Activated naive CD4-positive, alpha-beta T cell treated with anti-CD3 and anti-CD28 coated beads, Interleukin-2, amount 10 ng/mL, durations not matched to agents 7 days and 5 days (primary cell): ENCODE measurements around the gene LRRC27.

Experiments used
- CTCF ChIA-PET: fragments of 350-600 bp; sonication (Branson Sonifier 250); formaldehyde crosslinking; loops from one replicate; lab custom pipeline; 2021; ENCODE audit warnings: antibody characterized with exemption; lab: Charles Lee
- DNase-seq: peaks from one replicate; pipeline ENCODE4 v3.0.0-alpha.2; 2020
- H3K27ac Mint-ChIP-seq: one replicate; pipeline ENCODE4 v1.8.0; 2021; ENCODE audit warnings: mild to moderate bottlenecking, moderate library complexity, mixed read lengths
- H3K27me3 Mint-ChIP-seq: one replicate; pipeline ENCODE4 v1.8.0; 2021; ENCODE audit warnings: mild to moderate bottlenecking, mixed read lengths
- H3K36me3 Mint-ChIP-seq: one replicate; pipeline ENCODE4 v1.8.0; 2021; ENCODE audit warnings: mixed read lengths
- H3K4me1 Mint-ChIP-seq: one replicate; pipeline ENCODE4 v1.8.0; 2021; ENCODE audit warnings: mixed read lengths
- H3K4me3 Mint-ChIP-seq: one replicate; pipeline ENCODE4 v1.8.0; 2021; ENCODE audit warnings: mild to moderate bottlenecking, moderate library complexity, mixed read lengths
- H3K9me3 Mint-ChIP-seq: one replicate; pipeline ENCODE4 v1.8.0; 2021; ENCODE audit warnings: mixed read lengths

Gene LRRC27

DNA sequence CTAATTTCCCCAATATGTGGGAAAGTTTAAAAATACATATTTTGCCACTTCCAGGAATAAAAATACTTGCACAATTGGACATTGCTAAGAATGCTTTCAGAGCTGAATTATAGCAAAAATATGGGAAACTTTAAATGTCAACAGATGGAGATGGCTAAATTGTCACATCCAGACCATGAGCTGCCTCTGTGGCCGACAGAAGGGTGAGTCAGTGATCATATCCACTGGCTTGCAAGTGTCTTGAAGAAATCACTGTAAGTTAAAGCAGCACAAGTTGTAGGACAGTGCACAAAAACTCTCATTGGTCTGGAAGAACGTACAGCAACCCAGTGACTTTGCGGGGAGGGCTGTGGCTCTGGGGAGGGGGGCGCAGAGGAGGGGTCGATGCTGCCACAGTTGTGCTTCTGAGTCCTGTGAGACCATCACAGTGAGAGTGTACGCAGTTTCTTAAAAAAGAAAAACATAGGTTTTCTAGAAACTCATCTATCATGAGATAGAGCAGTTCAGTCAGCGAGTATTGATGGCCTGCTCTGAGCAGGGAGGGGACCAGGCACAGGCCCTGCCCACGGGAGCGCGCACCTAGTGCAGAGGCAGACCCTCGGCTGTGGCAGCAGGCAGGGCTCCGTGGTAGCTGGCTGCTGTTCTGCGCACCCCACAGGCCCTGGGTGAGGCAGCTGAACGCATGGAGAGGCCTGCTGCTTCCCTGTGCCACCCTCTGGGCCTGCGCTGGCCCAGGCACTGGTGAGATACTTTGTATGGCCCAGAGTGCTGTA lies 25.5 kb downstream of the LRRC27 start:
- Mint-ChIP-seq H3K36me3 (no peaks in the 10 kb centered on the region), H3K9me3 (no peaks in the 10 kb centered on the region), H3K4me3 (no peak overlapping the region), H3K27me3 (no peaks in the 10 kb centered on the region), H3K27ac (no peak overlapping the region), H3K4me1 (no peaks in the 10 kb centered on the region)
- DNase-seq: no peak
- CTCF ChIA-PET: no interaction called here

DNA sequence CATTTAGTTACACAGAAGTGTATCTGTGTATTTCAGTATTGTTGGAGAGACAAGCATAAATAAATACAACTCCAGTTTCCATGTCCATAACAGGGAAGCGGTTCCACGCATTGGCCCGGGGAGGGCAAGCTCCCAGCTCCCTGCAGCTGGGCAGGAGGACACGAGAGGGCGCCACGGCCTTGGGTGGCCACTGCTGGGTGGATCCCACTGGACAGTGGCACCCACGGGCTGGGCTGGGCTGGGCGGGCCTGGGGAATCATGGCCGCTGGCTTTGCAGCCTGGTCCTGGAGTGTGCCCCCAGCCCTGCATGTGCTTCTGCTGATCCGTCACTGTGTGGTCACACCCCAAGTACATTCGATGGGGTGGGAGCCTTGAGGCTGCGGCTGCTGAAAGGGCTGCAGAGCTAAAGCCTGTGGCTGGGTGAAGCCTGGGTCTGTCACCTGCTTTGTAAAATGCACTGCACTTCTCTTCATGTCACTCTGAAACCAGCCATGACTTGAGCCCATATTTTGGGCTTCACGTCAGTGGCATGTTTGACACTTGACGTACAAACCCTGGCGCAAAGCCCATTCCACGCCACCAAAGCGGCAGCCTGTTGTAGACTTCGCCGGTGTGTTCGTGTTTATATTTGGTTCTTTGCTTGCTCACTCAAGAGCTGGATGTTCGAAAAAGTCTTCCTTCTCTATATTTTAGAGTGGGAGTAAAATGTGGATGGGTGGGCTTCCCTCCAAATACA lies 27.5 kb downstream of the LRRC27 start:
- DNase-seq: no peak
- H3K36me3 Mint-ChIP-seq: no peaks in the 10 kb centered on the region
- CTCF ChIA-PET: interaction anchor here (1.3 to 1.4 kb wide), 2 partner anchors 24 to 334 kb away, joined by 3 to 4 read pairs; no protein-coding TSS in a partner anchor
- no peaks in the 10 kb centered on the region for H3K4me1 Mint-ChIP-seq
- H3K4me3 Mint-ChIP-seq: no peak overlapping the region
- H3K27me3 Mint-ChIP-seq: no peaks in the 10 kb centered on the region
- no peaks in the 10 kb centered on the region for H3K9me3 Mint-ChIP-seq
- no peak overlapping the region for H3K27ac Mint-ChIP-seq

DNA sequence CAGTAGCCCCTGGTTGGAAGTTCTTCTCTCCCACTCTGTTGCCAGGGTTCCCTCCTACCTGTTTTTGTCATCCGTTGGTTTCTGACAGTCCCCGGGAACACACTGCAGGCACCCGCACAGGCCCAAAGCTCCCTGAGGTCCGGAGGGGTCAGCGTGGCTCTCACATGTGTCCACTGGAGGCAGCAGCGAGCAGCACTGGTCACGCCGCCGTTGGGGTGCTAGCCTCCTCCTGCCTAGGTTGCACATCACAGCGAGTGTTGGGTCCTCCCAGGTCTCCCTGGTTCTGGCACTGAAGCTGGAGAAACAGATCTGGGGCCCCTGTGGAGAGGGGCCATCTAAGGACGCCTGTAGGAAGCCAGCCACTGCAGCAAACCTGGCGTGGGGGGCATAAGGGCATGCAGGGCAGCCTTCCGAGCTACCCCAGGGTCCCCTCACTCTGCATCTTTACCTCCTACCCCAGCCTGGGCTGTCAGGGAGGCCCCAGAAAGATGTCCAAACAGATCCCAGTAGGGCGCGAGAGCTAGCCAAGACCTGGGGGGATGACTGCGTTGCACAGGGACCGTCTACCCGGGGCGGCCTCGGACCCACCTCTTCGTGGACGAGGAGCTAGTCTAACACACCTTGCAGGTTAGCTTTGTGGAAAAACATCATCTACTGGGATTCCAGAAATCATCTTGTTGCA lies 28.9 kb downstream of the LRRC27 start:
- no peak overlapping the region for H3K27ac Mint-ChIP-seq
- DNase-seq: peak; percentile 47
- H3K9me3 Mint-ChIP-seq: no peaks in the 10 kb centered on the region
- H3K4me3 Mint-ChIP-seq: no peak overlapping the region
- CTCF ChIA-PET: interaction anchor here (0.6 to 2.2 kb wide), 5 partner anchors 11 to 333 kb away, joined by 3 to 5 read pairs (median 4); no protein-coding TSS in a partner anchor
- no peaks in the 10 kb centered on the region for H3K27me3 Mint-ChIP-seq
- no peaks in the 10 kb centered on the region for H3K36me3 Mint-ChIP-seq
- no peaks in the 10 kb centered on the region for H3K4me1 Mint-ChIP-seq

DNA sequence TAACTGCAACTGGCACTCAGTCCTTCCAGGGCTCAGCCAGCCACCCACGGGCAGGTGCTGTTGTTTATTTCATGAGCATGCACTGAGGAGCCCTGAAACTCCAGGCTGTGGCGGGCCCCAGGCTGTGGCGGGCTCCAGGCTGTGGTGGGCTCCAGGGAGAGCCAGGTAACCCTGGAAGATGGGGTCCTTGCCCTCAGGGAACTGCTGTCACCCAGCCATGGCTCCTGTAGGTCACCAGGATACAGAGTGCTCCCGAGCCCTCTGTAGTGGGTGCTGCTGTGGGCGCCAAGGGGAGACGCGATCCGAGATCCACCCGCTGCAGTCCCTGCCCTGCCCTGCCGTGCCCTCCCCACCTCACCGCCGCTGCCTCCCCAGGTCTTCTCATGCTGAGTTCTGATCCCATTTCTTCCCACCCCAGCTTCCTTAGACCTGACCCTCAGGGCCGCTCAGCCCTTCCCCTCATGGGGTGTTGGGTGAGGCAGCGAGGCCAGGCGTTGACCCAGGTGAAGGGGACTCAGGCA lies 29.6 kb downstream of the LRRC27 start:
- Mint-ChIP-seq H3K4me3 (no peak overlapping the region), H3K36me3 (no peaks in the 10 kb centered on the region), H3K27ac (no peak overlapping the region), H3K27me3 (no peaks in the 10 kb centered on the region), H3K4me1 (no peaks in the 10 kb centered on the region), H3K9me3 (no peaks in the 10 kb centered on the region)
- CTCF ChIA-PET: interaction anchor here (0.6 to 2.2 kb wide), 3 partner anchors 12 to 85 kb away, joined by 3 to 5 read pairs (median 4); no protein-coding TSS in a partner anchor
- DNase-seq: no peak

DNA sequence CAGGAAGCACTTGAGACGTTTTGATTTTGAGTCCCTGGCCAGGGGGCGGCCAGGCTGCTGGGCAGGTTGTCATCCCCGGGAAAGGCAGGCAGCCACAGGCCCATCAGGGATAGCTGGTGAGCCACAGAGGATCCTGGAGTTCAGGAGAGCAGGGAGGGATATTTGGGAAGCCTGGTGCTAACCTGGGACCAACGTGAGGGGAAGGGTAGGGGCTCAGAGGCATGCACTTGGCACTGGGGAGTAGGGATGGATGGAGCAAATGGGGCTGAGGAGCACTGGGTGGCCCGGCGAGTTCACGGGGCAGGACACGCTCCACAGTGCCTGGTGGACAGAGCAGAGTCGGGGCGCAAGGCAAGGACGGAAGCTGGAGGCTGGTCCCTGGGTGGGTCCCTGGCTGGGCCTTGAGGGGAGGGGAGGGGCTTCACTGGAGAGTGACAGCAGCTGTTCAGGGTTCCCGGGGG lies 30.2 kb downstream of the LRRC27 start:
- Mint-ChIP-seq H3K36me3 (no peaks in the 10 kb centered on the region), H3K4me1 (no peaks in the 10 kb centered on the region), H3K4me3 (no peak overlapping the region), H3K27me3 (no peaks in the 10 kb centered on the region), H3K9me3 (no peaks in the 10 kb centered on the region), H3K27ac (no peak overlapping the region)
- no peak for DNase-seq
- CTCF ChIA-PET: interaction anchor here (2.2 kb wide), 1 partner anchor 85 kb away, joined by 5 read pairs; no protein-coding TSS in a partner anchor

DNA sequence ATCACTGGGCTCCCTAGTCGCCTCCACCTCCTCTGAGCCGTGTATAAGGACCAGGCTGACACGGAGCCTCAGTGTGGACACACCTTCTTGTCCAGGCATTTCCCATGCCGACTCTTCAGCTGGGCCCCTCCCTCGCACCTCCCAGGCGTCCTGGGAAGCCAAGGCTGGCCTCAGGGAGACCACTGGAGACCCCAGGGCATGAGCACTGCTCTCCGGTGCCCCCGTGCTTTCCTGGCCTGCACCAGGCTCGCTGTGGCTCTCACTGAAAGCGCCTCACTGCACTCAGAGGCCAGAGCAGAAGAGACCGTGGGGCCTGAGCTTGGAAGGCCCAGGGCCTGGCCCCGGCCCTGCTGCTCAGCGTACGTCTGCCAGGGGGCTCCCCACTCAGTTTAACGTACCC lies 31.4 kb downstream of the LRRC27 start:
- no peak for DNase-seq
- Mint-ChIP-seq H3K9me3 (no peaks in the 10 kb centered on the region), H3K4me3 (no peak overlapping the region), H3K4me1 (no peaks in the 10 kb centered on the region), H3K27me3 (no peaks in the 10 kb centered on the region), H3K27ac (no peak overlapping the region), H3K36me3 (no peaks in the 10 kb centered on the region)
- CTCF ChIA-PET: interaction anchor here (2.2 kb wide), 1 partner anchor 84 kb away, joined by 5 read pairs; no protein-coding TSS in a partner anchor

DNA sequence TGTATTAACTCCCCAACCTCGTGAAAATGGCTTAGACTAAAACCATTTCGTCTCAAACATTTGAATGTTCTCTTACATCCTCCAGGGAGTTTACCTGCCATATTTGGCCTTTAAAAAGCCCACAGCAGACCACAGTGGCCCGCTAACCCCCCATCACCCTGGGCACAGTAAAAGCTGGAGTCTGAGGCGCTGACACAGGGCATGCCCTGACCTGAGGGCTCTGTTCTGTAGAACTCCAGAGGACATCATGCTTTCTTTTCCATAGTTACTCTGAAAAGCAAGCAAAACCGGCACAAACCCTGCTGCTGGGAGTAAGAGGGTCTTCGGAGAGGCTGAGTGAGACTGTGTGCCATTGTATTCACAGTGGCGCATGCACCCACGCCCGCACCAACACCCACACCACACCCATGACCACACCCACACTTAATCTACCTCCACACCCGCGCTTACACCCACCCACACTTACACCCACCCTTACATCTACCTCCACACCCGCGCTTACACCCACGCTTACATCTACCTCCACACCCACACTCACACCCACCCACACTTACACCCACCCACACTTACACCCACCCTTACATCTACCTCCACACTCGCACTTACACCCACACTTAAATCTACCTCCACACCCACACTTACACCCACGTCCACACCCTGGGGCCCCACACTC lies 32.1 kb downstream of the LRRC27 start:
- no peaks in the 10 kb centered on the region for H3K9me3 Mint-ChIP-seq
- no peak overlapping the region for H3K4me3 Mint-ChIP-seq
- no peaks in the 10 kb centered on the region for H3K36me3 Mint-ChIP-seq
- CTCF ChIA-PET: no interaction called here
- no peak for DNase-seq
- no peak overlapping the region for H3K27ac Mint-ChIP-seq
- peaks cover under 1% of the 10 kb centered on the region for H3K27me3 Mint-ChIP-seq
- H3K4me1 Mint-ChIP-seq: no peaks in the 10 kb centered on the region

DNA sequence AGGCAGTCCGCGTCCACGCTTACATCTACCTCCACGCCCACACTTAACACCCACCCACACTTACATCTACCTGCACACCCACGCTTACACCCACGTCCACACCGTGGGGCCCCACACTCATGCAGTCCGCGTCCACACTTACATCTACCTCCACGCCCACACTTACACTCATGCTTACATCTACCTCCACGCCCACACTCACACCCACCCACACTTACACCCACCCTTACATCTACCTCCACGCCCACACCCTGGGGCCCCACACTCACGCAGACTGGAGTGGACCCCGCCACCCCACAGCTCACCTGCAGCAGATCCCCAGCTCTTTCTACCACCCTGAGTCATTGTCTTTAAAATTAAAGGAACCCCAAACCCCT lies 32.6 kb downstream of the LRRC27 start:
- peaks cover 5% of the 10 kb centered on the region for H3K27me3 Mint-ChIP-seq
- H3K36me3 Mint-ChIP-seq: no peaks in the 10 kb centered on the region
- CTCF ChIA-PET: no interaction called here
- no peak overlapping the region for H3K4me3 Mint-ChIP-seq
- H3K4me1 Mint-ChIP-seq: no peaks in the 10 kb centered on the region
- H3K27ac Mint-ChIP-seq: no peak overlapping the region
- no peaks in the 10 kb centered on the region for H3K9me3 Mint-ChIP-seq
- DNase-seq: no peak

DNA sequence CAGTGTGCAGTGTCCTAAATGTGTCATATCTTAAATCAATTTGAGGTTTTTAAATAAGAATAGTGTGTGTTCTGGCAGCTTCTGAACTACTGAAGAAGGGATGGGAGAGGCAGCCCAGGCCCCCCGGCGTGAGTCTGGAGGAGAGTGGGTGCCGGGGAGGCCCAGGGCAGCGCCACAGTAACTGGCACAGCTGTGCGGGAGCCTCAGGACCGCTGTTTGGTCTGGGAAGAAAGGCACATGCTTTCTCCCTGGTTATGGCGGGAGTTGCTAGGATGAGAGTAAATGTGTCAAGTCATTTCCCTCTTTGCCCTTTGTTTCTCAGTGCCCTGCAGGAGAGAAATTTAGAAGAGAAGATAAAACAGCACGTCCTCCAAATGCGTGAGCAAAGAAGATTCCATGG lies 33.1 kb downstream of the LRRC27 start:
- no peak for DNase-seq
- Mint-ChIP-seq H3K4me3 (no peak overlapping the region), H3K27ac (no peak overlapping the region), H3K27me3 (peaks cover 9% of the 10 kb centered on the region), H3K36me3 (no peaks in the 10 kb centered on the region), H3K9me3 (no peaks in the 10 kb centered on the region), H3K4me1 (no peaks in the 10 kb centered on the region)
- CTCF ChIA-PET: no interaction called here

DNA sequence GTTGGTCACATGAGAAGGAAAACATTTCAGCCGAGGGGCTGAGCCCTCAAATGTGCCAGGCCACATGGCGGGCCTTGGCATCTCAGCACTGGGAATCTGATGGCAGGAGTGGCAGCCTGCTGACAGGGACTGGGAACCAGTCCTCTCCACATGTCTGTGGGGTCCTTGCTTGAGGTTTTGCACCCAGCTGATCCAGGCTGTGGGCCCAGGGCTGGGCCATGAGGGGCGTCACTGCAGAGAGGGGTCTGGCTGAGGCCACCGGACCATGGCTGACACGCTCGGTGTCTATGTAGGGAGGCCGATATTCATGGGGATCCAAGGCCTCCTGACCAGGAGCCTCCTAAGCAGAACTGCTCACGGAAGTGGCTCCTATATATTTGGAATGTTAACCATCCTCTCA lies 34.0 kb downstream of the LRRC27 start:
- no peak for DNase-seq
- Mint-ChIP-seq H3K4me1 (no peaks in the 10 kb centered on the region), H3K27me3 (peaks cover 12% of the 10 kb centered on the region), H3K4me3 (no peak overlapping the region), H3K27ac (no peak overlapping the region), H3K36me3 (no peaks in the 10 kb centered on the region), H3K9me3 (no peaks in the 10 kb centered on the region)
- CTCF ChIA-PET: interaction anchor here (1.5 kb wide), 1 partner anchor 86 kb away, joined by 3 read pairs; no protein-coding TSS in a partner anchor

DNA sequence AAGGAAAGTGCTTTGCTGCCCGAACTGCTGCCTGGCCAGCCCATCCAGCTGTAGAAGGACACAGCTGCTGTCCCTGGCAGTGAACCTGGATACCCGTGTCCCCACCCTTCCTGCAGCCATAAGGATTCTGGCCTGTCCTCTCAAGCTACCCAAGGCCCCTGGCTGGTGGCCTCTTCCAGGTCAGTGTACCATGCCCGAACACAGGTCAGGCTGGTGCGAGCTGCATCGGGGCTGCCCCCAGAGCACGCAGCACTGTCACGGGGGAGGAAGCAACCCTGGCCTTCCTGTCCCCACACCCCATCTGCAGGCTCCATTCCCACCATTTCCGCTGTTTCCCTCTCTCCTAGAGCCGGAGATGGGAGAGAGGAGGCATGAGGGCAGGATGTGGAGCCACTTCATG lies 34.5 kb downstream of the LRRC27 start:
- CTCF ChIA-PET: interaction anchor here (1.5 kb wide), 1 partner anchor 86 kb away, joined by 3 read pairs; no protein-coding TSS in a partner anchor
- no peak overlapping the region for H3K4me3 Mint-ChIP-seq
- H3K27ac Mint-ChIP-seq: no peak overlapping the region

DNA sequence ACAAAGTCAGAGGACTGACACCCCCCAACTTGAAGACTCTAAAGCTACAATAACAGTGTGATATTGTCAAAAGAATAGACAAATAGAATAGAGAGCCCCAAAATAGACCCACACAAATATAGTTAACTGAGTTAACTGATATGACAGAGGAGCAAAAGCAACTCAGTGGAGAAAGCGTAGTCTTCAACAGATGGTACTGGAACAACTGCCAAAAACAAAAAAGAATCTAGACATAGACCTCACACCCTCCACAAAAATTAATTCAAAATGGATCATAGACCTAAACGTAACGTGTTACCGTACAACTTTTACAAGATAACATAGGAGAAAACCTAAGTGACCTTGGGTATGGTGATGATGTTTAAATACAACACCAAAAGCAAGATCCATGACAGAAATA lies 36.4 kb downstream of the LRRC27 start:
- H3K36me3 Mint-ChIP-seq: no peaks in the 10 kb centered on the region
- no peak for DNase-seq
- peaks cover 17% of the 10 kb centered on the region for H3K27me3 Mint-ChIP-seq
- H3K27ac Mint-ChIP-seq: no peak overlapping the region
- H3K9me3 Mint-ChIP-seq: no peaks in the 10 kb centered on the region
- no peak overlapping the region for H3K4me3 Mint-ChIP-seq
- CTCF ChIA-PET: no interaction called here
- peaks cover 5% of the 10 kb centered on the region for H3K4me1 Mint-ChIP-seq

More for the DNA sequence above, 34.5 kb downstream of the LRRC27 start:
- Mint-ChIP-seq H3K27me3 (peaks cover 12% of the 10 kb centered on the region), H3K9me3 (no peaks in the 10 kb centered on the region), H3K36me3 (no peaks in the 10 kb centered on the region), H3K4me1 (no peaks in the 10 kb centered on the region)
- DNase-seq: no peak

DNA sequence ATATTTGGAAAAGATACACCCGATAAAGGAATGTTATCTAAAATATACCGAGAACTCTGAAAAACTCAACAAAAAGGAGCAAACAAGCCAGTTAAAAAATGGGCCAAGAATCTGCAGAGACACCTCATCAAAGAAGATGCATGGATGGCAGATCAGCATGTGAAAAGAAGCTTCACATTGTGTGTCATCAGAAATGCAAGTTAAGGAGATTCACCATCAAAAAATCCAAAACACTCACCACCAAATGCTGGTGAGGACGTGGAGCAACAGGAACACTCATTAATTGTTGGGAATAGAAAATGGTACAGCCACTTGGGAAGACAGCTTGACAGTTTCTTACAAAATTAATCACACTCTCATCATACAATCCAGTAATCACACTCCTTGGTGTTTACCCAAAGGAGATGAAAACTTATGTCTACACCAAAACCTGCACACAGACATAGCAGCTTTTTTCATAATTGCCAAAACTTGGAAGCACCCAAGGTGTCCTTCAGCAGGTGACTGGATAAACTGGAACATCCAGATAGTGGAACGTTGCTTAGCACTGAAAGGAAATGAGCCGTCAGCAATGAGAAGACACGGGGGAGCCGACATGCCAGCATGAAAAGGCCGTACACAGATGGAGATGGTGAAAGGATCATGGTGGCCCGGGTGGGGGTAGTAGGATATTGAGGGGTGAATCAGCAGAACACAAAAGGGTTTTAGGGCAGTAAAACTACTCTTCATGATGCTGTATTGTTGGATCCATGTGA lies 37.1 kb downstream of the LRRC27 start:
- Mint-ChIP-seq H3K9me3 (no peaks in the 10 kb centered on the region), H3K36me3 (no peaks in the 10 kb centered on the region), H3K4me3 (no peak overlapping the region), H3K4me1 (peaks cover 5% of the 10 kb centered on the region), H3K27ac (no peak overlapping the region), H3K27me3 (peaks cover 17% of the 10 kb centered on the region)
- CTCF ChIA-PET: no interaction called here
- DNase-seq: peak; percentile 4
